Heart right ventricle (tissue), 16 donors: ENCODE results near the gene DDX10. TPM values are rescaled to one million over a fixed set of nuclear protein-coding genes. Genes with fewer than 3 reads are reported as not detected.

ENCODE experiments used
- ATAC-seq, 8 donors: fragments of 200-7000 bp; cut with Tn5 transposase; one replicate each; pipeline ENCODE4 v1.9.1; 2020; ENCODE audit warnings: mild to moderate bottlenecking in 8 of 8, moderate library complexity in 8 of 8, moderate number of reproducible peaks in 1 of 8
- DNase-seq, 2 donors: peaks; one replicate each; pipeline ENCODE4 v3.0.0-alpha.2; 2020
- H3K27ac ChIP-seq, 10 donors: fragments of 200-600 bp; sonication (generic) in 2 of 10; one replicate each; pipeline versions ENCODE4 v1.5.0 to v1.8.0; 2020 to 2022; ENCODE audit warnings: mild to moderate bottlenecking in 3 of 10
- H3K27me3 ChIP-seq, 7 donors: fragments of 200-600 bp; one replicate each; pipeline ENCODE4 v1.8.0; 2021 to 2022; ENCODE audit warnings: mild to moderate bottlenecking in 2 of 7
- H3K36me3 ChIP-seq, 9 donors: fragments of 200-600 bp; sonication (generic) in 1 of 9; one replicate each; pipeline versions ENCODE4 v1.5.0 to v1.8.0; 2020 to 2022; ENCODE audit warnings: mild to moderate bottlenecking in 2 of 9
- H3K4me1 ChIP-seq, 9 donors: fragments of 200-600 bp; sonication (generic) in 1 of 9; one replicate each; pipeline versions ENCODE4 v1.5.0 to v1.8.0; 2020 to 2022; ENCODE audit warnings: mild to moderate bottlenecking in 4 of 9
- H3K4me3 ChIP-seq, 10 donors: fragments of 200-600 bp; sonication (generic) in 2 of 10; one replicate each; pipeline versions ENCODE4 v1.5.0 to v1.8.0; 2020 to 2022; ENCODE audit warnings: mild to moderate bottlenecking in 7 of 10, moderate library complexity in 2 of 10
- H3K9me3 ChIP-seq, 11 donors: fragments of 200-600 bp in 10 of 11; sonication (generic) in 2 of 11; one replicate each; pipeline versions ENCODE4 v1.5.0 to v1.8.0; 2013 to 2022; ENCODE audit warnings: mild to moderate bottlenecking in 2 of 11, control low read depth in 1 of 11, moderate library complexity in 1 of 11
- WGBS, 2 donors: extraction: QIAGEN DNeasy Blood & Tissue Kit; methylation state at CpG; one replicate each; pipeline ENCODE4 v1.1.7; 2013; ENCODE audit warnings: inconsistent platforms in 1 of 2; 5-methylcytosine and 5-hydroxymethylcytosine counted together
- intact Hi-C, 10 donors: fragments of 100-400 bp; cut with DNase I; formaldehyde crosslinking; loops; one replicate each; pipeline versions ENCODE4 v1.11.1 to v1.14.2; 2022
- polyA plus RNA-seq, 2 donors: library from polyadenylated mRNA; stranded (reverse); fragments of 200-250 nt; gene quantifications; one replicate each; pipeline ENCODE4 v1.2.3, GENCODE V29; 2013
- total RNA-seq, 10 donors: library from RNA; stranded (reverse); fragmentation: NEBNext Ultra II Directional in 3 of 10; extraction: Animal tissue kit (Norgen Biotek cat#: 25700) in 3 of 10; gene quantifications; one replicate each; pipeline versions ENCODE4 v1.2.1 to v1.2.4, GENCODE V29; 2021 to 2023
- TF ChIP-seq, protein P1 (sequence below), 9 donors: fragments of 200-600 bp; sonication (generic) in 2 of 9; IDR thresholded peaks; one replicate each; pipeline versions ENCODE4 v1.5.0 to v1.8.0; 2021 to 2022; ENCODE audit warnings: antibody characterized with exemption in 9 of 9, mild to moderate bottlenecking in 5 of 9, moderate library complexity in 1 of 9
- donor health status: Arrhythmogenic right ventricular cardiomyopathy.
- donor health status: ischemic (EF 13 %, LVEDD 7.1; RV severe dilation, severe dysfunction).
- donor health status: healthy with polysubstance abuse.
- donor health status: DM: no; HTN: yes; CAD: no.
- donor health status: DM: no; HTN: no; CAD: no.
- donor health status: ischemic (EF 25% LVEDD 6.9; RV normal size, moderate dysfunction).
- donor health status: ischemic (EF 25% LVEDD 5.7; RV mildly dilated, moderate dysfunction).
- donor health status: healthy.
- donor health status: DM: yes; HTN: yes; CAD: no.
- donor health status: Ischemic cardiomyopathy.
- donor health status: ischemic (EF 35%, LVEDD 5.7; RV mildly dilated, moderate dysfunction).
- donor health status: nonischemic (EF 11% LVEDD 7.7; RV severe dilation, severe dysfunction).
- donor health status: DM: yes; HTN: yes; CAD: no.
- donor health status: PGD.
- donor health status: ischemic (EF 29% LVEDD 5.4; RV normal size, mild dysfunction).
- donor health status: nonischemic (EF 23%, LVEDD 6.1; RV moderate dilation, normal function).

DDX10 gene
- total and polyA plus RNA-seq, 12 donors, result 9.3 to 15.3 (median 11.5) TPM

DNA sequence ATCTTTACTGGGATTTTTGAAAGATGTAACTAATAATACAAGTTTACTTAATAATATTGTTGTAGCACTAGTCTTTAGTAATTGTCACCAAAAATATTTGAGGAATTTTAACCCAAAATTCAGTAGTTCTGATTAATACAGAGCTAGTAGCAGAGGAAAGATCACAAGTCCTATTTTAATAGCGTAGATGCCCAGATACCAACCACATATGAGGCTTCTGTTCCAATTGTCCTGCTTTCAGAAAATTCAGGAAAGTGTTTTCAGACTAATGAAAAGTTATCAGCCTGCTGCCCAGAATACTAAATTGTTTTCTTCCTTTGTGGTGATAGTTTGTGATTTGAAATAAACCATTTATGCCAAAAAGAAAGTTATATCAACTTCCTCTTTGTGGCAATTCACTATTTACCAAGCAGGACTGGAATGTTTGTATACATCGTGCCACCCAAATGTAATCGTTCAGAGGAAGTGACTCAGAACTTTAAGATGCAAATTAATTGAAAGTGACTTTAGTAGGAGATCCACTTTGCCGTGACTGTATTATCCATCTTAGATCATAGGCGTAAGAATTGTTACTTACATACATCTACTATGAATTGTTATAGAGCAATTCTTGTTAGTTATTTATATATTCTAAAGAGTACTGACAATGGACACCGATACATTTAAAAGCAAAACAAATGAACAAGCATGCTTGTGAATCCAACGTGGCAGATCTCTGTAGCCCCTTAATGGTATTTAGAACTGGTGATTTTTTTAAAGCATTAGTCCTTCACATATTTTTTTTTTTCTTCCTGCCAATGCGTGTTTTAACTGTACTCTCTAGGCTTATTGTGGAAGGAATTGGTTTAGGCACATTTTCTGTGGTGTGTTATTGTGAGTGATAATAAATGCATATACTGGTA, 231.0 kb downstream of the DDX10 start:
- 72 to 75% methylated on average over 8 of the region's 8 CpGs for WGBS, 2 donors

DNA sequence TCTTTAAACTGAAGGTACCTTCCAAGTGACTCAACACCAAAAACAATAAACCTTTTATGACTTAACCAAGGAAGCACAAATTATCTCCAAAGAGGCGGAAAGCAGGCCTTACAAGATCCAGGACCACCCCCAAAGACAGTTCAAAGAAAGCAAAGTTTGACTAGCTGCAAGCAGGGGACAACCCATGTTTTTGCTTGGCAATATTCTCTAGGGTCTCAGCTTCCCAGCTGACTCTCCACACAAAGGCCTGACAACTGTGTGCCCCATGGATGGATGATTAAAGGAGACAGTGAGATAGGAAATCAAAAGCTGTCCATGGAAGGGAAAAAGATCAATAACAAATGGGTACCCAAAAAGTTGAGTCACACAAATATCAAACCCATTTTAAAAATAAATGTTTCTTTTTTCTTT, 232.2 kb downstream of the DDX10 start:
- Histone ChIP-seq H3K4me1 (no peaks in the 10 kb centered on the region), H3K36me3 (no peaks in the 10 kb centered on the region), H3K27me3 (no peaks in the 10 kb centered on the region), H3K4me3 (no peak overlapping the region), H3K27ac (no peak overlapping the region), H3K9me3 (no peaks in the 10 kb centered on the region)
- no peak for ATAC-seq
- TF ChIP-seq, protein P1, sequence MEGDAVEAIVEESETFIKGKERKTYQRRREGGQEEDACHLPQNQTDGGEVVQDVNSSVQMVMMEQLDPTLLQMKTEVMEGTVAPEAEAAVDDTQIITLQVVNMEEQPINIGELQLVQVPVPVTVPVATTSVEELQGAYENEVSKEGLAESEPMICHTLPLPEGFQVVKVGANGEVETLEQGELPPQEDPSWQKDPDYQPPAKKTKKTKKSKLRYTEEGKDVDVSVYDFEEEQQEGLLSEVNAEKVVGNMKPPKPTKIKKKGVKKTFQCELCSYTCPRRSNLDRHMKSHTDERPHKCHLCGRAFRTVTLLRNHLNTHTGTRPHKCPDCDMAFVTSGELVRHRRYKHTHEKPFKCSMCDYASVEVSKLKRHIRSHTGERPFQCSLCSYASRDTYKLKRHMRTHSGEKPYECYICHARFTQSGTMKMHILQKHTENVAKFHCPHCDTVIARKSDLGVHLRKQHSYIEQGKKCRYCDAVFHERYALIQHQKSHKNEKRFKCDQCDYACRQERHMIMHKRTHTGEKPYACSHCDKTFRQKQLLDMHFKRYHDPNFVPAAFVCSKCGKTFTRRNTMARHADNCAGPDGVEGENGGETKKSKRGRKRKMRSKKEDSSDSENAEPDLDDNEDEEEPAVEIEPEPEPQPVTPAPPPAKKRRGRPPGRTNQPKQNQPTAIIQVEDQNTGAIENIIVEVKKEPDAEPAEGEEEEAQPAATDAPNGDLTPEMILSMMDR (IDR thresholded peaks at IDR 0.05), result no peak
- intact Hi-C loops, result no loop called here
- DNase-seq, result no peak
- WGBS, 2 donors, result 84 to 96% methylated on average over 1 of the region's 1 CpG

More for the DNA sequence above, 231.0 kb downstream of the DDX10 start:
- Histone ChIP-seq H3K27ac (no peak overlapping the region), H3K4me1 (no peaks in the 10 kb centered on the region), H3K4me3 (no peak overlapping the region), H3K36me3 (no peaks in the 10 kb centered on the region), H3K27me3 (no peaks in the 10 kb centered on the region), H3K9me3 (no peaks in the 10 kb centered on the region)
- TF ChIP-seq, protein P1 (IDR thresholded peaks at IDR 0.05), result no peak
- intact Hi-C loops, result no loop called here
- ATAC-seq (no peak), DNase-seq (no peak)

DNA sequence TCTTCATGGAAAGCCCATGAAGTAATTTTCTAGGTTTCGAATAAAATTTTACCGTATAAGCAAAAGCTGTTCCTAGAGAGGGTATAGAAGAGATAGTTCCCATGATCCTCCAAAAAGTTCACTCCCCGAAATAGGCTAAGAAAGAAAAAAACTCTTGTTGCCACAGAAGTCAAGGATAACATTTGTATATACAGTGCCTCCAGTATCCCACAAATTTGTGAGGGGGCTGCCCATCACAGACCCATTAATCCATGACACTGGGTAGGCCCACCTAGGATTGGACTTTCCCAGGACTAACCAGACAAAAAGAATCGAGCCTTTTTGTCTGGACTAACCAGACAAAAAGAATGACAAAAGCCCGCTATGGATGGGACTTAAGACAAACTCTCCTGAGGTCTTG, 233.0 kb downstream of the DDX10 start:
- ATAC-seq (no peak), DNase-seq (no peak)
- Histone ChIP-seq H3K27ac (no peak overlapping the region), H3K9me3 (no peaks in the 10 kb centered on the region), H3K4me1 (no peaks in the 10 kb centered on the region), H3K4me3 (no peak overlapping the region), H3K36me3 (no peaks in the 10 kb centered on the region), H3K27me3 (no peaks in the 10 kb centered on the region)
- TF ChIP-seq, protein P1 (IDR thresholded peaks at IDR 0.05), result no peak
- intact Hi-C loops, result no loop called here
- WGBS, 2 donors, result 97 to 98% methylated on average over 5 of the region's 5 CpGs

DNA sequence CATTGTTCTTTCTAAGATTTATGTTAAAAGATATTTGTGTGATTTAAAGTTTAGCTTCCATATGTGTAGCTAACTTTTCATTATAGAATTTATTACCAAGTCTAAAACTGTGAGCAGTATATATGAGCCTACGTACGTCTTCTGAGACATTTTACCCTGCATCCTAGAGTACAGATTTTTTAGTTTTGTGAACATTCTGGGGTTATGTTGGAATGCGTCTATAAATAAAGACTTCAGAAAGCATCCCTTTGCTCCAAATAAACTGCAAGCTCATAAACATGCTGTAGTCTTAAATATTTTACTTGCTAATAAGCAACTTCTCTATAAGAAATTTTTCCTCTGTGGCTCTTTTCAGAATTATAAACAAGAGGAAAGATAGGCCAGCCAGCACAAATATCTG, 236.5 kb downstream of the DDX10 start:
- Histone ChIP-seq H3K27ac (no peak overlapping the region), H3K27me3 (no peaks in the 10 kb centered on the region), H3K4me3 (no peak overlapping the region), H3K9me3 (no peaks in the 10 kb centered on the region), H3K4me1 (peaks cover 0 to 7% (median under 1%) of the 10 kb centered on the region in 9 donors), H3K36me3 (no peaks in the 10 kb centered on the region)
- 91 to 94% methylated on average over 3 of the region's 3 CpGs for WGBS, 2 donors
- TF ChIP-seq, protein P1 (IDR thresholded peaks at IDR 0.05), result no peak
- ATAC-seq (no peak), DNase-seq (no peak)
- intact Hi-C loops, result no loop called here
